ENCODE measurements around the gene PEX16. TPM values are rescaled to one million over a fixed set of nuclear protein-coding genes. Genes with fewer than 3 reads are reported as not detected.

The PEX16 gene
- total and polyA plus RNA-seq, 2 experiments from 2014 or later, result 28.0 to 32.8 TPM

DNA sequence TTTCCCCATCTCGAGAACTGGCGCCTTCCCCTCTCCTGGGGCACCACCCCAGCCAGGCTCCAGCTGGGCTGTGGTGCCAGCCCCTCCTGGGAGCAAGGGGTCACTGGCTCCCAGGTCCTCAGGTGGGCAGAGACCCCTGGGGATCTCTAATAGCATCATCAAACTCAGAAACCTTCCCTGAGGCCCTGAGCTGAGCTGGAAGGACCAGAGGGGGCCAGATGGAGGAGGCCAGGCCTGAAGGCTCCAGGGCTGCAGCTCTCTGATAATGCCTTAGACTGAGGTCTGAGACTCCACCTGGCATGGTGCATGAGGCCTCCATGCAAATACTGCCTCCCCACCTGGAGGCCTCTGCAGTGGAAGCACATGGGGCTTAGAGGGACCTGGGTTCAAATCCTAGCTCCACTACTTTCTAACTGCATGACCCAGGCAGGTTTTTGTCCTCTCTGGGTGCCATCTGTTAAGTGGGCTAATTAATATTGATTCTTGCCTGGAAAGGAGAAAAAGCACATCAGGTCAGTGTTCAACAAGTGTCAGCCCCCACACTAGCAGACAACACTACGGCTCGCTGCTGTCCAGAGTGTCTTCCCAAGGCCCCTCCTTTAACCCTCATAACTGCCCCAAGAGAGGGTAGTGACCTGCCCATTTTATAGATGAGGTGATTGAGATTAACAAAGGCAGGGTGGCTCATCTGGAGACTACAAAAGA is 30.7 kb downstream of the PEX16 start:
- H3K4me1 ChIP-seq (ENCODE audit: insufficient read depth), result no peaks in the 10 kb centered on the region
- no peak for TF ChIP-seq EZH2 (IDR thresholded peaks at IDR 0.05; ENCODE audit: borderline replicate concordance)
- TF ChIP-seq, protein P1, sequence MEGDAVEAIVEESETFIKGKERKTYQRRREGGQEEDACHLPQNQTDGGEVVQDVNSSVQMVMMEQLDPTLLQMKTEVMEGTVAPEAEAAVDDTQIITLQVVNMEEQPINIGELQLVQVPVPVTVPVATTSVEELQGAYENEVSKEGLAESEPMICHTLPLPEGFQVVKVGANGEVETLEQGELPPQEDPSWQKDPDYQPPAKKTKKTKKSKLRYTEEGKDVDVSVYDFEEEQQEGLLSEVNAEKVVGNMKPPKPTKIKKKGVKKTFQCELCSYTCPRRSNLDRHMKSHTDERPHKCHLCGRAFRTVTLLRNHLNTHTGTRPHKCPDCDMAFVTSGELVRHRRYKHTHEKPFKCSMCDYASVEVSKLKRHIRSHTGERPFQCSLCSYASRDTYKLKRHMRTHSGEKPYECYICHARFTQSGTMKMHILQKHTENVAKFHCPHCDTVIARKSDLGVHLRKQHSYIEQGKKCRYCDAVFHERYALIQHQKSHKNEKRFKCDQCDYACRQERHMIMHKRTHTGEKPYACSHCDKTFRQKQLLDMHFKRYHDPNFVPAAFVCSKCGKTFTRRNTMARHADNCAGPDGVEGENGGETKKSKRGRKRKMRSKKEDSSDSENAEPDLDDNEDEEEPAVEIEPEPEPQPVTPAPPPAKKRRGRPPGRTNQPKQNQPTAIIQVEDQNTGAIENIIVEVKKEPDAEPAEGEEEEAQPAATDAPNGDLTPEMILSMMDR (IDR thresholded peaks at IDR 0.05; ENCODE audit: poor library complexity), result no peak
- TF ChIP-seq EZH2phosphoT487 (IDR thresholded peaks at IDR 0.05; ENCODE audit: low read depth, severe bottlenecking, unreplicated experiment), result no peak
- no peak overlapping the region for H3K27ac ChIP-seq
- H2AFZ ChIP-seq, result no peak overlapping the region
- H3K79me2 ChIP-seq, result no peaks in the 10 kb centered on the region
- no peak overlapping the region for H3K4me3 ChIP-seq
- WGBS (ENCODE audit: low lambda C conversion rate, missing lambda C conversion rate), result 89% methylated on average over 4 of the region's 4 CpGs
- H3K4me2 ChIP-seq, result no peak overlapping the region
- no peak for DNase-seq (ENCODE audit: low spot score)
- no peaks in the 10 kb centered on the region for H3K27me3 ChIP-seq
- H3K9me3 ChIP-seq (ENCODE audit: low read depth), result no peaks in the 10 kb centered on the region
- no peaks in the 10 kb centered on the region for H3K9me2 ChIP-seq (replicated peaks; ENCODE audit: insufficient read depth)
- H4K20me1 ChIP-seq (ENCODE audit: insufficient read depth, poor library complexity, severe bottlenecking), result no peaks in the 10 kb centered on the region
- H3K36me3 ChIP-seq (replicated peaks; ENCODE audit: insufficient read depth, low read depth), result no peaks in the 10 kb centered on the region

DNA sequence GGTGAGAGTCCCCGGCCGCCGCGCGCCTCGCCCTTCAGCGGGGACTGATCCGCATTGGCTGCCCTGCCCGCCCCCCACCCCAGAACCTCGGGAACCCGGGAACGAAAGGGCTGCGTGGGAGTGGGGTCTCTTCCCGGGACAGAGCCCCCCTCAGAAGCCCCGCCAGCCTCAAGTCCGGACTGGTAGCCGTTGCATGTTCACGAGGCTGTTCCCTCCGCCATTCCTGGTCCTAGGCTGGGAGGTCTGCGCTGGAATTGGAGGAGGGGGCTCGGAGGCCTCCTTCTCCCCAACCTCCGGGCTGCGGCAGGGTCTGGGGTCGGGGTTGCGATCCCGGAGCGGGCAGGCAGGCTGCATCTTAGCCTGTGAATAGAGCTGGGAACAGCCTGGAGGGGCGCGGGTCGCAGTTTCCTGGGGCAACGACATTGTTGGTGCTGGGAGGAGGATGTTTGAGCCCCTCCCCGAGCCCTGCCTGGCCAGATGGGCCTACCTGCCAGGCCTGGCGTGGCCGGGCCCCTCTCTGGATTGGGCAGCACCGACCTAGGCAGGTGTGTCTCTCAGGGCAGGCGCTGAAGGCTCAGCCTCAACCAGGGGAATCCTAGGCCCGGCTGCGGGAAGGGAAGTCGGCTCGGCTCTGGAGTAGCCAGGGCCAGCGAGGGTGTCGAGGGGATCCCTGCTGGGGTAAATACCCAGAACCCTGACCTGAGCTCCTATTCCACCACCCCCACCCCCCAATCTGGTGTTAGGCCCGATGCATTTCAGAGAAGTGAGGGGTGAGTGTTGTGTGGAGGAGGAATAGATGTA is 31.6 kb downstream of the PEX16 start:
- Histone ChIP-seq H3K27ac (no peak overlapping the region), H3K27me3 (no peaks in the 10 kb centered on the region), H3K9me2 (replicated peaks; ENCODE audit: insufficient read depth) (no peaks in the 10 kb centered on the region), H3K4me1 (ENCODE audit: insufficient read depth) (no peaks in the 10 kb centered on the region), H3K4me3 (peak overlapping the region; percentile 39), H3K36me3 (replicated peaks; ENCODE audit: insufficient read depth, low read depth) (no peaks in the 10 kb centered on the region), H3K9me3 (ENCODE audit: low read depth) (no peaks in the 10 kb centered on the region), H2AFZ (peak overlapping the region; percentile 20), H4K20me1 (ENCODE audit: insufficient read depth, poor library complexity, severe bottlenecking) (no peaks in the 10 kb centered on the region), H3K79me2 (no peaks in the 10 kb centered on the region), H3K4me2 (peak overlapping the region; percentile 95)
- DNase-seq (ENCODE audit: low spot score), result no peak
- TF ChIP-seq, protein P1 (IDR thresholded peaks at IDR 0.05; ENCODE audit: poor library complexity), result no peak
- TF ChIP-seq EZH2 (IDR thresholded peaks at IDR 0.05; ENCODE audit: borderline replicate concordance), result no peak
- TF ChIP-seq EZH2phosphoT487 (IDR thresholded peaks at IDR 0.05; ENCODE audit: low read depth, severe bottlenecking, unreplicated experiment), result no peak
- WGBS (ENCODE audit: low lambda C conversion rate, missing lambda C conversion rate), result 17% methylated on average over 41 of the region's 43 CpGs

DNA sequence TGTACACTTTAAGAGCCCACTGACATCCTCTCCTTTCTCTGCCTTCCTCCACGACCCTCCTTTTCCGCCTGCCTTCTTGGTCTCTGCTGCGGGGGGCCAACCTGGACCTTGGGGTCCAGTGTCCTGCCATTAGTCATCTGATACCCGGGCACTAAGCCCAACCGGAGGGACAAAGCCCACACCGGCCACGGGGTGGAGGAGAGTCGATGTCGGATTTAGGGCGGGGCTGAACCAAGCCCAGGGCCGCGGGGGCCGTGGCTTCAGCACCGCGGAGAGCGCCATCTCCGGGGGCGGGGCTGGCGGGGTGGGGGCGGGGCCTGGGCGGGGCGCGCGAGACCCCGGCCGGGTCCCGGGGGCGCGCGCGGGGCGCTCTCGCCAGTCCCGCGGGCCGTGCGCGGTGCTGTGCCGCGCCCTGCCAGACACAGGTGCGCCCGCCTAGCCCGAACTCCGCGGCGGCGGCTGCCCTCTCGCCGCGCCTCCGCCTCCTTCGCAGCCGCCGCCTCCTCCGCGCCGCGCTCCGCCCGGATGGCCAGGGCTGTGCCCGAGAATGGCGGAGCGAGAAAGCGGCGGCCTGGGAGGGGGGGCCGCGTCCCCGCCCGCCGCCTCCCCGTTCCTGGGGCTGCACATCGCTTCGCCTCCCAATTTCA is 32.3 kb downstream of the PEX16 start, which contains the start of gene MAPK8IP1:
MAPK8IP1 (plus strand) TSS at position 378 of the 647 bp plus-strand sequence; CDS start at position 548, 170 bp downstream.
- Histone ChIP-seq H3K9me2 (replicated peaks; ENCODE audit: insufficient read depth) (no peaks in the 10 kb centered on the region), H3K4me1 (ENCODE audit: insufficient read depth) (no peaks in the 10 kb centered on the region), H3K9me3 (ENCODE audit: low read depth) (no peaks in the 10 kb centered on the region), H4K20me1 (ENCODE audit: insufficient read depth, poor library complexity, severe bottlenecking) (no peaks in the 10 kb centered on the region), H3K4me2 (peak within 1 kb of the TSS; percentile 95), H3K4me3 (peak within 1 kb of the TSS; percentile 39), H3K79me2 (no peaks in the 10 kb centered on the region), H3K27me3 (no peaks in the 10 kb centered on the region), H2AFZ (peak within 1 kb of the TSS; percentile 20), H3K36me3 (replicated peaks; ENCODE audit: insufficient read depth, low read depth) (no peaks in the 10 kb centered on the region), H3K27ac (no peak within 1 kb of the TSS)
- WGBS (ENCODE audit: low lambda C conversion rate, missing lambda C conversion rate), result 6% methylated on average over 19 of the region's 73 CpGs
- TF ChIP-seq, protein P1 (IDR thresholded peaks at IDR 0.05; ENCODE audit: poor library complexity), result no peak
- no peak for TF ChIP-seq EZH2 (IDR thresholded peaks at IDR 0.05; ENCODE audit: borderline replicate concordance)
- no peak for TF ChIP-seq EZH2phosphoT487 (IDR thresholded peaks at IDR 0.05; ENCODE audit: low read depth, severe bottlenecking, unreplicated experiment)
- DNase-seq (ENCODE audit: low spot score), result peak; percentile 83
